Measurements from ENCODE around the gene NOTCH2NLA. TPM values are rescaled to one million over a fixed set of nuclear protein-coding genes. Genes with fewer than 3 reads are reported as not detected.
"Not testable (repeated sequence)": the region's sequence is repeated elsewhere in the genome, so short reads cannot be mapped to it uniquely, and the experiment has no call there.

Gene NOTCH2NLA
- 25.4 and 26.4 TPM in 2 replicates for total RNA-seq
- long read RNA-seq, partial matches to known transcripts, result 0 of 3 reads
- long read RNA-seq, other reads (novel, unspliced or antisense), result 1 of 3 reads

DNA sequence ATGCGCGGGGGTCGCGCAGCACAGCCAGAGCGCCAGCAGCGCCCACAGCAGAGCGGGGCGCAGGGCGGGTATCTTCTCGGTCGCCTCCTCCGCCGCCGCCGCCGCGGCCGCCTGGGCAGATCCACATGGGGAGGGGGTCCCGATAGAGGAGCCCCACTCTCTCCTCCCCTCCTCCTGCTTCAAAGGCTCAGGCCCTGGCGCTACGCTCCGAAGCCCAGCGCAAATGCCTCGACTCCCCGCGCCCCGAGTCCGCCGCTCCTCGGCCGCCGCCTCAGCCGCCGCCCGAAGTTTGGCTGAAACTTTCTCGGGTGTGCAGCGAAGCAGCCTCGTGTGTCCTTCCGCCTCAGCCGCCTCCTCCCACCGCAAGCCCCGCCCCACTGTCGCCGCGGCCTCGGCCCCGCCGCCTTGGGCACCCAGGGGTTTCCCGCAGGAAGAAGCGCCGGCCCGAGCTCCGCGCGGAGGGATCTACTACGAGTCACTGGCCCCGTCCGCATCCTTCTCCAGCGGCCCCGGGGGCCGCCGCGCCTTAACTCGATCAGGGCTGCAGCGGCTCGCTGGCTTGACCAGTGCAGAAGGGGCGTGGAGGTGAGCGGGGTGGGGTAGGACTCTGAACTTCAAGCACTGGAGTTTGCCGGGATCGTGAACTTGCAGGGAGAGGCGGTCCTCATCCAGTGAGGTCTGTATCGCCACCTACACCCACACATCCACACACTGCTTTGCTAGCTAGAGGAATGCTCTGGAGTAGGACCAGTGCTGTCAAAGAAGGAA is at the start of gene NOTCH2NLA:
Gene NOTCH2NLA (minus strand): TSS at position 312 of the 768 bp plus-strand sequence. CDS start 39,684 bp downstream, outside the sequence.
- H3K9me3 Mint-ChIP-seq; H3K27ac Mint-ChIP-seq (ENCODE audit: unreplicated experiment); H3K27me3 Mint-ChIP-seq (ENCODE audit: low read depth); H3K4me1 Mint-ChIP-seq; H3K36me3 Mint-ChIP-seq (ENCODE audit: low read depth): not testable (repeated sequence)
- H3K4me3 Mint-ChIP-seq, result peak within 1 kb of the TSS; percentile 78
- DNase-seq (ENCODE audit: low read depth, low spot score), result peak; percentile 21

DNA sequence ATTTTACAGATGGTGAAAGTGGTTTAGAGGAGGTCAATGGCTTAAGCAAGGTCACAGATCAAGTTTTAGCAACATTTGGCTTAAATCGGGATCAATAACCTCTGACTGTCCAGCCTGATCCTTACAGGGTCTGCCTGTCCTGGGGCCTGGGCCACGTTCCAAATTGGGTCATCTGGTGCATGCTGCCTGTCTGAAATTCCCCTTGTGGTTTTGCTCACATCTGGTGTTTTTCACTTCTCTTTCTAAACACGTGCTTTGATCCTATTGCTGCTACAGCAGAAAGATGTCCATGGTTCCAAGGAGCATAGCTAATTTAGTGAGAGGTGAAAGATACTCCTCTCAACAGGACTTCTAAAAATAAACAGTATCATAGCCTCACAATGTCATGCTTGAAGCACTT is 49.5 kb upstream of the NOTCH2NLA start:
- H3K27ac Mint-ChIP-seq (ENCODE audit: unreplicated experiment); H3K4me3 Mint-ChIP-seq; H3K36me3 Mint-ChIP-seq (ENCODE audit: low read depth); H3K27me3 Mint-ChIP-seq (ENCODE audit: low read depth); H3K4me1 Mint-ChIP-seq; DNase-seq (ENCODE audit: low read depth, low spot score); H3K9me3 Mint-ChIP-seq: not testable (repeated sequence)

DNA sequence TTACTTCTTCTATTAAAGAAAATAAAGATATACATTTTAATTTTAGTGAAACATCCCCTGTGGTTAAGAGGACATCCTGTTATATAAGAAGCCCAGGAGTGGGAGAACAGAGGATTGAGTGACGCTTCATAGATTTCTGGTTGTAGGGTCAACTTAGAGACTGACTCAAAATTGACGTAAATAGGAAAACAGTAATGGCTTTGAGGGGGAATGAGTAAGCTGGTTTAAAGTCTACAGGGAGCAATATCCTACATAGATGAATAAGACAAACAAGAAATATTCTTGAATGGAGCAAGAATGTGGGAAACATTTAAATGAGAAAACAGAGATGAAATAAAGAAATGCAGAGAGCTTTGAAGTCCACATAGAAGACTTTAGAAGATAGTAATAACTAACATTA is 48.3 kb upstream of the NOTCH2NLA start:
- not testable (repeated sequence) for H3K4me1 Mint-ChIP-seq; DNase-seq (ENCODE audit: low read depth, low spot score); H3K9me3 Mint-ChIP-seq; H3K27ac Mint-ChIP-seq (ENCODE audit: unreplicated experiment); H3K27me3 Mint-ChIP-seq (ENCODE audit: low read depth); H3K36me3 Mint-ChIP-seq (ENCODE audit: low read depth); H3K4me3 Mint-ChIP-seq

DNA sequence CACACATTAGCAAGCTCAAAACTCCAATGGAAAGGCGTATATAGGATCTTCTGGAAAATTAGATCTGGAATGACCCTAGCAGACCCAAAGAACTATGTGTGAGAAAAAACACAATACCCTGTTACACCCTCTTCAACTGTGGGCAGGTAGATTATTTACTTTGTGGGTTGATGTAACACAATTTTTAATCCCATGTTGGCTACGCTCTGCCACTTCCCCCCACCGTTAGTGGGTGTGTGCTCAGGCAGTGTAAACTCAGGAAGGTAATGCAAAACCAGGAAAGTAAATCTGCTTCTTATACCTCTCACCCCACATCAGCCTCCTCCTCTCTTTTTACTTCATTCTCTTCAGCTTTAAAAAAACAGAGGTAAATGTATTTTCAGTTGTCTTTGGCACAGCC is 45.3 kb upstream of the NOTCH2NLA start:
- not testable (repeated sequence) for H3K4me3 Mint-ChIP-seq; H3K27me3 Mint-ChIP-seq (ENCODE audit: low read depth); H3K36me3 Mint-ChIP-seq (ENCODE audit: low read depth); DNase-seq (ENCODE audit: low read depth, low spot score); H3K9me3 Mint-ChIP-seq; H3K27ac Mint-ChIP-seq (ENCODE audit: unreplicated experiment); H3K4me1 Mint-ChIP-seq

DNA sequence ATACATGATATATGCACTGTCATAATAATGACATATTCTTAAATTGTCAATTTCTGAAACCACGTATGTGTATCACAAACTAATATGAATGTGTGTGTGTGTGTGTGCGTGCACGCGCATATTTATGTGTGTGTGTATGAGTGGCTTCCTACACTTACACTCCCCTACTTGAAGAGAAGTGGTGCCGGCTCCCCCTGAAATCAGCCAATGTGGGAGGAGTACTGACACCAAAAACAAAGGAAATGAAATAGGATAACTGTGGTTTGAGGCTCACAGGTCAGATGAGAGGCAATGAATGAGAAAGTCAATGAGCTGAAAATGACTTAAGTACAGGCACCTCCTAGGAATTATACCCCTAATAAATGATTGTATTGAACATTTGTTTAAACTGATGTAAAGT is 44.4 kb upstream of the NOTCH2NLA start:
- not testable (repeated sequence) for H3K4me1 Mint-ChIP-seq; H3K27ac Mint-ChIP-seq (ENCODE audit: unreplicated experiment); H3K27me3 Mint-ChIP-seq (ENCODE audit: low read depth); DNase-seq (ENCODE audit: low read depth, low spot score); H3K4me3 Mint-ChIP-seq; H3K9me3 Mint-ChIP-seq; H3K36me3 Mint-ChIP-seq (ENCODE audit: low read depth)

DNA sequence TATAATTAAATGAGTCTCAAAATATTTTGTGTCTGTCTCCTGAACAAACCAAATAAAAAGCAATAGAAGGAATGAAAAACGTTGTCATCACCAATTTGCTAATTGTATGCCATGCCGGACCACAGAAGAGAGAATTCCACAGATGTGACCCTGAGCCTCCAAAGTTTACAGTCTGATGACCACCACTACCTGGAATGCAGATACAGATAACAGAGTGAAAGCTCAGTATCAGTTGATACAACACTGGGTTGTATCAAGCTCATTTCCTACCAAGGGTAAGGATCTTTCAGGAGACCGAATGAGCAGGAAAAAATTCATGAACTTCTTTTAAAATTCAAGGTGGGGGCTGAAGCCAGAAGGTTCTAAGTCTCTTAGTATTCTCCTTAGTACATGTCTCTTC is 43.9 kb upstream of the NOTCH2NLA start:
- not testable (repeated sequence) for H3K4me1 Mint-ChIP-seq; H3K36me3 Mint-ChIP-seq (ENCODE audit: low read depth); H3K27ac Mint-ChIP-seq (ENCODE audit: unreplicated experiment); H3K4me3 Mint-ChIP-seq; H3K9me3 Mint-ChIP-seq; H3K27me3 Mint-ChIP-seq (ENCODE audit: low read depth); DNase-seq (ENCODE audit: low read depth, low spot score)

DNA sequence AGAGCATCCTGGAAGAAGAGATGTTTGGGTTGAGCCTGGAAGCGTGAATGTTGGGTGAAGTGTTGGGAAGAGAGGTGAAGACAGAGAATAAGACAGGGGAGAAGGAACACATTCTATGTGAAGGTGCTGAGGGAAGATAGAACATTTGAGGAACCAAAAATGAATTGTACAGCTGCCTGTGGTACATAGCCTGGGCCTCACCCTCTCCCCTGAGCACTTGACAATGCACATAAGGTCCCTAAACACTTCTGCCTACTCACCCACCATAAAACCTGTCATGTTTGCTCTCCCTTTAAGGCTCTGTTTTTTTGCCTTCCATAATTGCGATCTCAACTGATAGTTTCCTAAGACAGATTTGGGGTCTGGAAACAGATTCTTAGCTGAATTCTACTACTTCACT is 43.2 kb upstream of the NOTCH2NLA start:
- not testable (repeated sequence) for H3K27me3 Mint-ChIP-seq (ENCODE audit: low read depth); H3K9me3 Mint-ChIP-seq; DNase-seq (ENCODE audit: low read depth, low spot score); H3K36me3 Mint-ChIP-seq (ENCODE audit: low read depth); H3K4me3 Mint-ChIP-seq; H3K27ac Mint-ChIP-seq (ENCODE audit: unreplicated experiment); H3K4me1 Mint-ChIP-seq

DNA sequence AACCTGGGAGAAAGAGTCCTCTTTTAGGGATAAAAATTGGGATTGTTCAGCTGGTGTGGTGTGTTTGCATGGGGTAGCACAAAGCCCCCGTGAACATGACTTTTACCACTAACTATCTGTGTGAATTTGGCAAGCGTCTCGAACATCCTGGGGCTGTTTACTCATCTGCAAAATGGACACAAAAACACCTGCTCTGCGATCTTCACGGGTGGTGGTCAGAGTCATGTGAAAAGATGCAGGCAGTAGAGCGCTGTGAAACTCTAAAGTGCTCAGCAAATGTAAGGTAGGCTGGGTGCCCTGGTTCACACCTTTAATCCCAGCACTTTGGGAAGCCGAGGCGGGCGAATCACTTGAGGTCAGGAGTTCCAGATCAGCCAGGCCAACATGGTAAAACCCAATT is 41.3 kb upstream of the NOTCH2NLA start:
- not testable (repeated sequence) for H3K9me3 Mint-ChIP-seq; DNase-seq (ENCODE audit: low read depth, low spot score); H3K4me1 Mint-ChIP-seq; H3K27ac Mint-ChIP-seq (ENCODE audit: unreplicated experiment); H3K27me3 Mint-ChIP-seq (ENCODE audit: low read depth); H3K36me3 Mint-ChIP-seq (ENCODE audit: low read depth); H3K4me3 Mint-ChIP-seq

DNA sequence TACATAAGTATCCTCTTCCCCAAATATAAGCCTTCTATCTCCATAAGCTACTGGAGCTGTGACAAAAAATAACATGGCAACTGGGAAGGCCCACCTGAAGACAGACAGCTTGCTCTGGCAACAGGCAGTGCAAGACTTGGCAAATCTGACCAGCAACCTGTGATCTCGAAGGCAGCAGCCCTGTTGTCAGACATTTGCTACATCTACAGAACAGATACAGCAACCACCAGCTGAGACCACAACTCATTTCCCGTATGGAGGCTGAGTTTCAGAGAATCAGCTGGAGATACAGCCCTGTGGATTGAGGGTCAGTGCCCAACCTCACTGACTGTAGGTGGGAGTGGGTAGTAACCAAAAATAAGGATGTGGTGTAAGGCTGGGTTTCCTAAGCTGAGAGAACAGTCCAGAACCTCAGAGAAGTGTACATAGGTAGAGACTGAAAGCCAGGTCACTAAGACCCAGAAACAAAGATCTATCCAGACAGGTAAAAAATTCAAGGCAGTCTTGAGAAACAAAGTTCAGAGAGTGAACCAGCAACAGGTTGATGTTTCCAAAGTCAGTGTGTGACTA is 37.4 kb upstream of the NOTCH2NLA start:
- H3K4me1 Mint-ChIP-seq; H3K36me3 Mint-ChIP-seq (ENCODE audit: low read depth); DNase-seq (ENCODE audit: low read depth, low spot score); H3K4me3 Mint-ChIP-seq; H3K27me3 Mint-ChIP-seq (ENCODE audit: low read depth); H3K27ac Mint-ChIP-seq (ENCODE audit: unreplicated experiment); H3K9me3 Mint-ChIP-seq: not testable (repeated sequence)

DNA sequence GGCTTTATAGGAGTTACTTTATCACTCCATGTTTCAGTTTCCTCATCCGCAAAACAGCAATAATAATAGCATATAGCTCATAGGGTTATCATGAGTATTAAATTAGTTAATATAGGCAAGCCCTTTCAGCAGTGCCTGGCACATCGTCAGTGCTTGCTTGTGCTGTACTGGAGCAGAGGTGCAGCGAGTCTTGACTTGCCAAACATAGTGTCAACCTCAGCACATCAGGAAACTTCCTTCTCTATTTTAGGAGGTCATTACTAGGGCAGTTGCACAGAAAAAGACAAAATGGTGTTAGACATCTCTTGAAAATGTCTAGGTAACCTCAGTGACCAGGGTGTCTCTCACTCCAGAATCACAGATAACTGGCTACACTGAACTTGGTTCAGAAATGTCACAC is 35.9 kb upstream of the NOTCH2NLA start:
- H3K27ac Mint-ChIP-seq (ENCODE audit: unreplicated experiment); DNase-seq (ENCODE audit: low read depth, low spot score); H3K9me3 Mint-ChIP-seq; H3K27me3 Mint-ChIP-seq (ENCODE audit: low read depth); H3K4me1 Mint-ChIP-seq; H3K36me3 Mint-ChIP-seq (ENCODE audit: low read depth); H3K4me3 Mint-ChIP-seq: not testable (repeated sequence)

DNA sequence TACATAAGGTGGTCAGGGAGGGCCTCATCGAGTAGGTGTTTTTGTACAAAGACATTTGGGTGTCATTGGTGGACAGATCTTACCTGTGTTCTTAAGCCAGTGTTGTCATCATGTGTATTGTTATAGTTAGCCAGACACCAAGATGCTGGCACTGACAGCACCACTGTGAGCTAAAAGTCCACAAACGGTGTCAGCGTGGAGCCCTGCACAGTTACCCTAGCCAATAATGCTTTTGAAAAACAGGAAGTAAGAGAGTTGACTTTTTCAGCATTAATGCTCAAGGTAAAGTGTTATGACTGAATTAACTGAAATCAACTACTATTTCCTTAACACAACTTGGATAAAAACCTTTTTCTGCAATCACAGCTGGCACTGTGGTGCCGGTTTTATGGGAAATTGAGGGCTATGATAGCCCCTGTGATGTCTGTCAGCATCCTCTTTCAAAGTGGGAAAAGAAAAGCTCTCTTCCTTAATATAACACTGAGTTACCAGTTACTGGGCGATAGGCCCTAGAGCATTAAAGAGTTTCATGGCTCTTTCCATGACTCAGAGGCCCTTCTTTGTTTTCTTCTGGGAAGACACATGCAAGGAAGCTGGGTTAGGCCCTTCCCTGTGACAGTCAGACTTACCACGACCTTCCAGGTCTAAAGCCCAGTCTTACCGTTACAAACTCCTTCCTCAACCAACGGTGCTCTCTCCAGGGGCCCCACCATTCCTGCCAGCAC is 31.3 kb upstream of the NOTCH2NLA start:
- not testable (repeated sequence) for H3K9me3 Mint-ChIP-seq; H3K27ac Mint-ChIP-seq (ENCODE audit: unreplicated experiment); DNase-seq (ENCODE audit: low read depth, low spot score); H3K4me3 Mint-ChIP-seq; H3K27me3 Mint-ChIP-seq (ENCODE audit: low read depth); H3K36me3 Mint-ChIP-seq (ENCODE audit: low read depth); H3K4me1 Mint-ChIP-seq

DNA sequence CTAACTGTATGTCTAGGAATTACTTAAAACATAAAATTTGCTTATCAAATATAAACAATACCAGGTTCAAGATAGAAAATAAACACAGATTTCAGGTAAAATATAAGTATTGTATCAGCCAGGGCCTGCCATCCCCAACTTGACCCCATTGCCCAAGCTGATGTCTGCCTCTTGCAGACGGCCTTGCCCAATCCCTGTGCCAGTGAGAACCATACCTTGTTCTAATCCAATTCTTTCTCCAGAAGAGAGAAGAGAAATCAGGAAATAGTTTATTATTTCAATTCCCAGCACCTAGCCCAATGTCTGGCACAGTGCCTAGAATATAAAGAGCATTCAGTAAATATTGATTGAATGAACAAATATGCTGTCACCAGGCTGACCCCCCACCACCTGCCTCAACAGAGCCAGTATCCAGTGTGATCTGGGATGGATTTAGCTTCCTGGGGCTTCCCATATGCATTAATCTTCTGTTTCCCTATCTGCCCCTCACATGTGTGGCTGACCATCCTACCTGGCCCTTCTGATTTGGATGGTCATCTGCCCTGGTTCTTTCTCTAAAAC is 29.3 kb upstream of the NOTCH2NLA start:
- not testable (repeated sequence) for H3K27me3 Mint-ChIP-seq (ENCODE audit: low read depth); H3K4me1 Mint-ChIP-seq; H3K4me3 Mint-ChIP-seq; DNase-seq (ENCODE audit: low read depth, low spot score); H3K27ac Mint-ChIP-seq (ENCODE audit: unreplicated experiment); H3K9me3 Mint-ChIP-seq; H3K36me3 Mint-ChIP-seq (ENCODE audit: low read depth)

DNA sequence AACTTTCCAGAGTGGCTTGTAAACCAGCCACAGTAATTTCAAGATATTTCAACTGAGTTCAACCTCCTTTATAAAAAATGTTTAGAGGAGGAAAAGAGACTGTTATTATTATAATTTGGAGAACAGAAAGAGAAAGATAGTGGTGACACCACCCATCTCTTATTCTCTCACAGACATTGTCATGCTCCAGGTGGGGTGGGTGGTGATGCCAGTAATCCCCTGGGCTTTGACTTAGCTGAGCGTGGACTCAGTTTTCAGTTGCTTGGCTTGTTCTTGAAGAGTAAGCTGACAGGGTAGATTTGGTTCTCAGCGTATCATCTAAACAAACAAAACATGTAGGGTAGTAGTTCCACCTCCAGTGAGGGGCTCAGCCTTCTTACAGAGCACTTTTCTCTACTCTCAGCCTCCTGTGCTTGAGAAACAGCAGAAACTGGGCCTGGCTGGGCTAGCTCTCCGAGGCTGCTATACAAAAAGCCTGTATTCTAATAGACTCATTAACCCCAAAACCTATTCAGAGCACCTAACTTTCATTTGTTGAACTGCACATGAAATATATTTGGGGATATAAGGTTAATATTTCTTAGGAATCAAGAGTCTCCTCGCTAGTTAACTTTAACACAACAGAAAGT is 25.9 kb upstream of the NOTCH2NLA start:
- H3K27ac Mint-ChIP-seq (ENCODE audit: unreplicated experiment); H3K36me3 Mint-ChIP-seq (ENCODE audit: low read depth); H3K9me3 Mint-ChIP-seq; H3K4me1 Mint-ChIP-seq; H3K4me3 Mint-ChIP-seq; H3K27me3 Mint-ChIP-seq (ENCODE audit: low read depth): not testable (repeated sequence)
- peak; percentile 0 for DNase-seq (ENCODE audit: low read depth, low spot score)

Data from neural crest cell (in vitro differentiated cells).